SIG-M5 (cell line): ENCODE data around the gene TOPBP1.
"Not testable (repeated sequence)": the region's sequence is repeated elsewhere in the genome, so short reads cannot be mapped to it uniquely, and the experiment has no call there.

Experiments used
- DNase-seq: peaks from one replicate; lab custom pipeline; 2025; lab: John Stamatoyannopoulos, UW

The TOPBP1 gene

GRCh38 chr3:133570937-133571320 is 90.8 kb downstream of the TOPBP1 start:
- no peak for DNase-seq

GRCh38 chr3:133570139-133570936 is 91.4 kb downstream of the TOPBP1 start:
- DNase-seq: no peak

GRCh38 chr3:133568294-133569014 is 93.3 kb downstream of the TOPBP1 start:
- no peak for DNase-seq

- DNase-seq: no peak
These were observed 97.9 kb downstream of the TOPBP1 start for GRCh38 chr3:133563816-133564215.

GRCh38 chr3:133563186-133563591 is 98.6 kb downstream of the TOPBP1 start:
- DNase-seq: no peak

GRCh38 chr3:133562376-133562775 is 99.4 kb downstream of the TOPBP1 start:
- DNase-seq: no peak

- no peak for DNase-seq
These were observed 100.1 kb downstream of the TOPBP1 start for GRCh38 chr3:133561679-133562078.

GRCh38 chr3:133551589-133551988 is 110.2 kb downstream of the TOPBP1 start:
- not testable (repeated sequence) for DNase-seq
